NCI-H345 treated with DMSO at 0.1 percent for 48 hours (cell line): Measurements from ENCODE around the gene CEP152.

Experiments
- DNase-seq: peaks from one replicate; lab custom pipeline; 2025; ENCODE audit not compliant: unreplicated experiment; lab: John Stamatoyannopoulos, UW

CEP152 gene

DNA sequence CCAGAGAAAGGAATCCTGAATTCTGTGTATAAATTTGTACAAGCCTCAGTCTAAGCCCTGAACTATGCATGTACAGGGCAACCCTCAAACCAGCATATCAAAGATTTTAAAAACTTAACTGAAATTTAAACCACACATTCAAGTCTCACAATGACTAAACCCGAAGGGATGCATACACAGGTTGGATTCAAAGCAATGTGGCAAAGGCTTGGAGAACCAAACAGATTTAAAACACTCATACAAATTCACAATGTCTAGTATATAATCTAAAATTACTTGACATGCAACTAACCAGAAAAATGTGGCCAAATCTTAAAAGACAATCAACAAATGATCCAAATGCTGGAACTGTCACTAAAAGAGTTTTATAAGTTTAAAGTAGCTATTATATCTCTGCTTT lies 36.4 kb downstream of the CEP152 start:
- no peak for DNase-seq

DNA sequence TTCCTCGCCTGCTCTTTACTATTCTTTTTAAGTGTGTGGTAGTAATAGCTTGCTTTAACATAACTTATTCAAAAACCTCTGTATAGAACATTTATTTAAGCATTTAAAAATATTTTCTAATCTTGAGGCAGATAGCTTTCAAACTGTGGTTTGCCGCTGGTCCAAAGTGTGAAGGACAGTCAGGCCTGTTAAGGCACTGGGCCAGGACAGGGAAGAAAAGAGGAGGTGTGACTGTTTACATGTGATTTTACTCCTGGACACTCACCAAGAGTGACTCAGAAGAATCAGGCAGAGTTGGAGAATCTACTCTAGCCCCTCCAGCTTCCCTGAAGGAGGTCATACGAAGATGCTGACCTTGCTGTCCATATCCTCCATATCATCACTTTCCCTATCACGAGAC lies 44.7 kb downstream of the CEP152 start:
- DNase-seq: no peak

DNA sequence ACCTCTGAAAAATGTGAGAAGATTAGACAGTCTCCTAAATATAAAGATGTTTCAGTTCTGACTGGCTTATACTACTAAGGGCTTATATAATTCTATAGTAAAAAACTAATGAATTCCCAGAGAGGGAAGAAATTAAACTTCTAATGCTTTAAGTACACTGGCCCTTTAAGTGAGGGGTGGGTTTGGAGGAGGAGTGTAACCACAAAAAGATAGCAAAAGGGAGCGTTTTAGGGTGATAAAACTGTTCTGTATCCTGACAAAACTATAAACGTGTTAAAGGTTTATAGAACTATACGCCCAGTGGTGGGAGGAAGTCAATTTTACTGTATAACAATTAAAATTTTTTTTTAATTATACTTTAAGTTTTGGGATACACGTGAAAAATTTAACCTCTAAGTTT lies 45.8 kb downstream of the CEP152 start:
- DNase-seq: no peak

DNA sequence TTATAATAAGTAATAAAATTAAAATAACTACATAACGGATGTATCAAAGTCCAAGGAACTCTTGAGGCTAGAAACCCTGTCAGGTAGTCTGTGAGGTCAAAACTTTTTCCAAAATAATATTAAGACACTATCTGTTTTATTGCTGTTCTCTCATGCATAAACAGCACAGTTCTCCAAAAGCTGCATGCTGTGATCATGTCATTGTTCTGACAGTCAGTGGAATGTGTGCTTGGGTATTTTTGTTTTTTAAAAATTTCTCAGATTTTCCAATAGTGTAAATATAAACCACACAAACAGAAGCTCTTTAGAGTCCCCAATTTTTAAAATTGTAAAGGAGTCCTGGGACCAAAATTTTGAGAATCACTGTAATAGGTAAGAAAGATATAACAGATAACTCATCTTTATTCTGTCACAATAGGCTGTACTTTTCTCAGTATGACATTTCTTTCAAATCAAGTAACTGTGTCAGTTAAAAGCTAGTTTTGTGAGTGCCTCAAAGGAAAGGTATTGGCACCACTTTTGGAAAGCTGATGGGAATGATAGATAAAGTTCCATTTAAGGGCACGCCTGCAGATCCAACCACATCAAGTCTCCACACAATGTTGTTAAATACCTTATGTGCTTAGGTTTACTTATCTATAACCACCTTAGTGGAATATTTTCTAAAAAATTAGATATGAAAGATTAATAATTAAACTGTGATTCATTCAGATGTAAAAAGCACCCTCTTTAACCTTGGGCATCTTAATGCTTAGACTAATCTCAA lies 49.3 kb downstream of the CEP152 start:
- no peak for DNase-seq

DNA sequence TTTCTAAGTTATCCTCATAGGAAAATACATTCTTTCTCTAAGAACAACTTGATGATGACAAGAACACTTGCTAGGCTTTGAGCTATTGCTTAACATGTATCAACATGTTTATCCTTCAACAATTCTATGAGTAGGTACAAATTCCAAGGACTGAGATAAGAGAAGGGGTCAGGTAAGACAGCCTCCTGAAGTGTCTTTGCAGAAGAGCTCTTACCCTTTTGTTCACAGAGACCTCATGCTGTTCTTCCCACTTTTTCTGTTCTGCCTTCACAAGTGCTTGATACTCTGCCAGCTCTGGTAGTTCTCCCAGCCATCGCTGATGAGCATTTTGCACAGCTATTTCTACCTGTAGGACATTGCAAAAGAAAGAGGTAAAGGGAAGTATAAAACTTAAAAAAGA lies 50.9 kb downstream of the CEP152 start:
- no peak for DNase-seq

DNA sequence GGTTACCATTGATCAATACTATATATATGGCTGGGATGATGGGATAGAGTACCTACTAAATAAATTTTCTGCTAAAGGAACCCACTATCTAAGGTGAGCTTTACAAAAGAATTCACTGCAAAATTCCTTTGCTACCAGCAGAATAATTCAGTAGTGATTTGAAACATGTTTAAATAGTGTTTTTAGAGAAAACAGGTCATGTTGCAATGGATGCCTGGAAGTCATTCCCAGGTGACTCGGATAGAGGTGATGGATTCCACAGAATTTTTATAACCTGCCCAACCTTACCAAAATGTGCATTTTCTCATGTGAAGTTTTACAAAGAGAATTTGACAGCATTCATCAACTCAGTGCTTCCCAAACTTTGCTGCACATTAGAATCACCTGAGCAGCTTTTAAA lies 53.2 kb downstream of the CEP152 start:
- DNase-seq: no peak

DNA sequence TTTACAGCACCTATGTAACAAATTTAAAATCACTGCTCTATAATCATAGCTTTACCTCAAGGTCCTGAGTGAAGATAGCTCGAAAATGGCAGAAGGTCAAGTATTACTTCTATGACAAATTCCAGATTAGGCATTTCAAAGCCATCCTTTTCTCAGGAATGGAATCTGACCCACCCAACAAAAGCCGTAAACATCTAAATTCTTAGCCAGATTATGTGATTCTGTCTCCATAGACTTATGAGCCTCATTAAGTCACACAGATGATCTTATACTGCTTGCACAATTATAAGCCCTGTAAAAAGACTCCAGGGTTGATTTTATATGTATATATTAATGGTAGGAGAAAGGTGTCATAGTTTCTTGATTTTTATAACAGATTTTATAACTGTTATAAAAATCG lies 56.9 kb downstream of the CEP152 start:
- DNase-seq: no peak

DNA sequence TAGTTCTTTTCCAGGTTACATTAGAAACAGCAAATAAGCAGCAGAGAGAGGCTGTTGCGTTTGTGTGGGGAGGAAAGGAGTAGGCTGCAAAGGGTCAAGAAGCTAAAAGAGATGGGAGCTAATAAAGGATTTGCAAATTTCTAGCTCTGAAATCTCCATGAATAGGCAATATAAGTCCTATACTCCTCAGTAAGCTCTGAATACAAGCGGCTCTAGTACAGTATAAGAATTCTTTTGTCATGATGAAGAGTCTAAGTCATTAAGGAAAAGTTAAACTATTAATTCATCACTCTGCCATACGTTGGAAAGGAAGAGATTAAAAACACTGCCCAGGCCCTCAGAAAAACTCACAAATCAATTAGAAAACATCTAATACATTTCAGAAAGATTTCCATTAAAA lies 59.3 kb downstream of the CEP152 start:
- DNase-seq: no peak

DNA sequence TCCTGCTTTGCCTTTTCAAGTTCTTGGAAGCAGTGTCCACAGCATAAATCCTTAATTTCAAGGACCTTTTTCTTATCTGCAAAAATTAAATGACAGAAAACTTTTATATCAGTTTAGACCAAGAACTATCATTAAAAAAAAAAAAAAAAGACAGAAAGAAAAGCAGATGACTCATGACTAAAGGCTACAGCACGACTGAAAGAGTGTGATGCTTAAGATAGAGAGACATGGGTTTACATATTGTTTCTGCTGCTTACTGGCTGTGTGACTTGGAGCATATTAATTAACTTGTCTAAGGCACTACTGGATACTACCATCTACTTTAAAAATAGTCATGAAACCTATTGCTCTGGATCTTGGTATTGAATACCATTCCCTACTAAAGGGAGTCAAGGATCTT lies 62.3 kb downstream of the CEP152 start:
- no peak for DNase-seq

DNA sequence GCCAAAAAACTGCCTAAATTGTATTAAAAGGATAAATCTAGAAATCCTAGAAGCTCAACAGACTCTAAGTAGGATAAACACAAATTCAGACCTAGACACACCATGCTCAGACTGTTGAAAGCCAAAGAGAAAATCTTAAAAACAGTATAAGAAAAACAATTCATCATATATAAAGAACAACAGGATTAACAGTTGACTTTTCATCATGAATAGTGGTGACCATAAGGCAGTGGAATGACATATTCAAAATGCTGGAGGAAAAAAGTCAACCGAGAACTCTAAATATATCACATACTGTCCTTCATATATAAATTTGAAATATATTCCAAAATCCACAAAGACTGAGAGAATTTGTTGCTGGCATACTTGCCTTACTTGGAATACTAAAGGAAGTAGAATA lies 77.3 kb downstream of the CEP152 start:
- DNase-seq: no peak

DNA sequence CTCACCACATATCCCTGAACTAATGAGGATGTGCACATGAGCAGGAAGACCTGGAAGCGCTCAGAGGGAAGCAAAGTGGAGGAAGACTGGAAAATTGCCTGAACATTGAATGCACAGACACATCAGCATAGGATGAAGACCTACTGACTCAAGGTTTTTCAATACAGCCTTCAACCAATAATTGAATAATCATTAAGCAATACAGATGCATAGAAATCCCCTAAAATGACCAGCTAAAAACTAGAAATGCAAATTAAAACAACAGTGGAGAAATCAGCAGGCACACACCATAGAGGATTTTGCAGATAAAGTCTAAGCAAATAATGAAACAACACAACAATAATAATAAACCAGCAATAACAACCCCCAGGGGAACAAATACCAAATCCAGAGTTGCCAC lies 80.4 kb downstream of the CEP152 start:
- DNase-seq: no peak

DNA sequence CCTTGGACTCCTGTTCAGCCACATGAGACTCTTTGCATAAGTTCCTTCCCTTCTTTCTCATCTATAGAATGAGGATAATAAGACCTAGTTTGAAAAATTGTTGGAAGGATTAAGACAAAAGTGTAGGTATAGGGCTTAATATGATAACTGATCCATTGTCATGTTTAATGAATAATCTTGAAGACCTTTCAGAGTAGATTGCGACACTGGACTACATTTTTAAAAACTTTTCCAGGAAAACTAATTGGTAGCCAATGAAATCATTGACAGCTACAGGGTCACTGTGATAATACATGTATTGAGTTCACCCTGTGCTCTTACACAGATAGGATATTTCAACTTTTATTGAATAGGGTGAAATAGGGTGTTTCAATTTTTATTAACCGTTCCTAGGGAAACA lies 86.9 kb downstream of the CEP152 start:
- DNase-seq: no peak

DNA sequence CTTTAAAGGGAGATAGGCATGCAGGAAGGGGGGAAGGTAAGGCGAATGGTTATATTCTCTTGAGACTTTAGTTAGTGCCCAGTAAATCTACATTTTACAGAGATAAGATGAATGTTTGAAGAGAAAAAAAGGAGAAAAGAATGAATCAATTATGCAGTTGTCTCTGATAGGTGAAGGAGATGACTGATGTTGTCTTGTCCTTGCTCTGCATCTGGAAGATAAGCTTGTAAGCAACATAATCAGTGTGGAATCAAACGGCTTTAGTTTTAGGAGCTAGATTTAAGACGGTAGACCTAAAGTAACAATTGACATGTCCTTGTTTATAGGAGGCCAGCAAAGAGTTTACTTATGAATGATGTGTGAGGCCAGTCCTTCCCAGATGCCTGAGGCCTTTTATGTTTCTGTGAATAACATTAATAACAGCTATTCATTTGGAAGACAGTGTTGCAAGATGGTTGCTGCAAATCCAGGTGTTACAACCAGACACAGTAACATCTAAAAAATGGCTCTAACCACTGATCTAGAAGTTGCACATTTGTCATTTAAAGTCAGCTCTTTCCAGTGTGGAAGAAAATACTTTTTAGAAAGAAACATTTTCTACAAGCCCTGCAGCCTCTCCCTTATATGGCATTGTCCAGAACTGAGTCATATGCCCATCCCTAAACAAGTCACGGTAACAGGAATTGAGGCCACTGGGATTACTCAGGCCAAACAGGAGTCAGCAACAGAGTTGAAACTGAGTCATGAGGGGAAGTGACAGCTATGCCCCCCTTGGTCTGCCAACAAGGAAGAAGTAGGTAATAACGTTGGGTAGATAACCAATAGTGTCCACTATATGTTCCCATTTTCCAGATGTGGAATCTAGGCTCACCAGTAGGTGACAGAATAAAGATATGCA lies 87.9 kb downstream of the CEP152 start:
- DNase-seq: no peak

DNA sequence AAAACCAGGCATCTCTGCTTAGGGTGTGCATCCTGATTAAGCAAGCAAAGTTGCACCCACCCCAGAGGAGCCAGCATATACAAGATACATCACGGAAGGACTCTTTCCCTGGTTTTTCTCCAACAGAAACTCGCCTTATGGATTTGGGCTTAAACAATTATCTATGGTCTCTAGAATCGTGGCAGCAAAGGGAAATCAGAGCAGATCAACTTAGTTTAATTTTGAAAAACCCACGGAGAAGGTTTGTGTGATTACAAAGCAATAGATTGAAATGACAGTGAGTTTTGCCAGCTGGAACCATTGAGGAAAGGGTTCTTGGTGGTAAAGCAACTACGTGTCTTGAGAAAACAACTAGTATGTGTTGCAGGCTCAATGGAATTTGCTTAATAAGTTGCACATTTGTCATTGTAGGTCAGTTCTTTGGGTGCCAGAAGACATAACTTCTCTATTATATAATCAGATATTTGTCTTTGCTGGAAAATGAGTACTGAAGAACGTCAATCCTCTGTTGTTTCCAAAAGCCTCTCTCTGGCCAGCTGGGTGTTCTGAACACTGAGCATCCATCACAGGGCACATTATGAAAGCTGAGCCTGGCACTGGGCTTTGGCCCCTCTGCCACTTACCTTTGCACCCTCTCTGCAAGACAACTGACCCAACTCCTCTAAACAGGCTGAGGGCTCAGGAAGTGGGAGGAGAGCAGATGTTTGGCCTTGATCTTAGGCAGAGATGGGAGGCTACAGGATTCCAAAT lies 89.6 kb downstream of the CEP152 start:
- no peak for DNase-seq

DNA sequence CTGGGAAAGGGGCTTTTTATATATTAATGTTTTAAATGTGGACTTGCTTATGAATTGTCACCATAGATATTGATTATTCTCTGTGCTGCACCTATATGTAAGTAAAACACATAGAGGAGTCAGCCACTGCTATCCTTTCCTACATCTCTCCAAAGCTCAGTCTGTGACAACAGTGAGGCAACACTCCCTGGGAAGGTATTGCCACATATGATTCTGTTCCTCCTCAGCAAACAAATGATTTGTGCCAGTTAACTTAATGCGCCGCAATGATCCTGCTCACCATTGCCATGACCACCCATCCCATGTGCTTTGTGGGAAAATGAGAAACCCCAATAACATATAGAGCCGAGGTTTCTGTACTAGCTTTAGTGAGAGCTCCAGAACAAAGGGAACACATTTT lies 90.2 kb downstream of the CEP152 start:
- DNase-seq: no peak

DNA sequence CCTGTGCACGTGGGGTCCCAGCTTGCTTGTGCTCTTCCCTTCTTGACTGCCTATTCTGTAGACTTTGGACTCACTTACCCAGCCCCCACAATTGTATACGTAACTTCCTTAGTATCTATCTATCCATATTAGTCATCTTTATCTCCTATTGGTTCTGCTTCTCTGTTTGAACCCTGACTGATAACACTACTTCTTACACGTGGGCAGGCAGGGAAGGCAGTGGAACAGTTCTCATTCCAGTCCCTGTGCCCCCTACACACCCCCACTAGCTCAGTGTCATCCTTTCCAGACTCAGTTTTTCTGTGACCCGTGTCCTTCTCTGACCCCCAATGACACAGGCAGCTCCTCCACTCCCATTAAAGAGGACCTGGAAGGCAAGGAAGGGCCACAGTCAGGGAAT lies 91.2 kb downstream of the CEP152 start:
- DNase-seq: no peak

DNA sequence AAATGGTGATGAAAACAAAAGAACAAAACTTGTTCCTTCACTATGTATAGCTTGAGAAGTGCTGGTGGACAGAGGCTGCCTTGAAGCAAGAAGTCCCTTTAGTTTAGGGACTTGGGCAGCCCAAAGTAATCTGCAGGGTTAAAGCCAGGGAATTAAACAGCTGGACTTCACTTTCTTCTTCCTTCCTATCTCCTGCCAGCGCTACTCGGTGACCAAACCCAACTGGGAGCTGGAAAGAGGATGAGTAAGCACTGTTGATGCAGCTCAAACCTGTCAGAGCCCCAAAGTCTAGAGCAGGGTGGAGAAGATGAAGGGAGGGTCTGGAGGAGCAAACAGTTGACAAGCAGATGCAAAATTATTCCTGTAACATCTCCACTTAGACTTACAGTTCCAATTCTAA lies 92.2 kb downstream of the CEP152 start:
- DNase-seq: no peak

DNA sequence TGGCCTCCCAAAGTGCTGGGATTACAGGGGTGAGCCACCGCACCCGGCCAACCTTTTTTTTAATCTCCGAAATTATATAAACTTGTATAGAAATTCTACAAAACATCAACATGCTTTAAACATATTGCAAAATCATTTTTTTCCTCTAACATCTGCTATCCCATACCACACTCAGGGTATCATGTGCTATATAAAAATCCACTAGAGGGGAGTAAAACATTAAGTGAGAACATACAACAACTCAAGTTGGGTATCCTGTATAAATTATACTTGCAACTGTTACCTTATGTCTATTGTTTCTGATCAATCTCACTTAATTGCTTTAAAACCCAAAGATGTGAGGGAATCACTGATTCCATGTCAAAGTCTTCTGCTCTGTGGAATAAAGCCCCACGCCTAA lies 93.4 kb downstream of the CEP152 start:
- no peak for DNase-seq

DNA sequence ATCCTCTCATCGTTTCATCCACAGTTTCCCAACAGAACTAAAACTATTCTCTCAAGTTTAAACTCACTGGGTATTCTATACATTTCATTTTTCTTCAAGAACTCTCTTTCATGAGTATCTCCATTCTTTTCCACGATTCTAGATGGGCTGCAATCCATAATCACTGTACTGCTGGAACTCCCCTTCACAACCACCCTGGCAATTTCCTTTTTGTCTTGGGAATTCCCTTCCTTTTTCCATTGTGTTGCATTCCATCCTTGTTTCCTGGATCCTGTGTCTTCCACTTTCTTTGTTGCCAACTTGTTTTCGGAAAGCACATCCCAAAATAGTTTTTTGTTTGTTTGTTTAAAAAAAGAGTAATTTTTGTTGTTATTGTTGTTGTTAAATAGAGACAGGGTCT lies 98.3 kb downstream of the CEP152 start:
- DNase-seq: no peak

DNA sequence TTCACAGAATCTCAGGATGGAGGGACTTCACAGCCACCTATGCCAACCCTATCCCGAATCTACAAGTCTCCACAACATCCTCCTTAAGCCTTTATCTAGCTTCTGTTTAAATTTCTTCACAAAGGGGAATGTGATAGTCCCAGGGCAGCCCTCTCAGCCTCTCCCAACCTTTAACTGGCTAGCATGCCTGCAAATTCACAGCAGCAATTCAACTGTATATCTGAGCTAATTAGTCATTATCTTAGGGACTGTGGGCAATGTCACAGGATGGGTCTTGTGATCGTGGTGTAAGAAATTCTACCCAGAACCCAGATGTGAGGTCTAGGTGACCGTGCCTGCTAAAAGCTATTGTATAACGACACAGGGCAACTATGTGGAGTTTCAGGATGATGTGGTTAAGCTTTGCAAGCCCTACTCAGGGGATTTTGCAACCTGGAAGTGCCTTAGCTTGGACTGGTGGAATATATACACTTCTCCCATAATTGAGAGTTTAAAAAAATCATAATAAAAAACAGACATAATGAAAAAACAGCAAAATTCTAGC lies 99.8 kb downstream of the CEP152 start:
- no peak for DNase-seq

DNA sequence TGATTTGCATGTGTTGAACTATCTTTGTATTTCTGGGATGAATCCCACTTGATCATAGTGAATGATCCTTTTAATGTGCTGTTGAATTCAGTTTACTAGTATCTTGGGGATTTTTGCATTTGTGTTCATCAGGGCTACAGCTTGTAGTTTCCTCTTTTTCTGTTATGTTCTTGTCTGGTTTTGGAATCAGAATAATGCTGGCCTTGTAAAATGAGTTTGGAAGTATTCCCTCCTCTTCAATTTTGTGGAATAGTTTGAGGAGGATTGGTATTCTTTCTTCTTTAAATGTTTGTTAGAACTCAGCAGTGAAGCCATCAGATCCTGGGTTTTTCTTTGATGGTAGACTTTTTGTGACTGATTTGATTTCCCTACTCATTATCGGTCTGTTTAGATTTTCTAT lies 102.2 kb downstream of the CEP152 start:
- no peak for DNase-seq

DNA sequence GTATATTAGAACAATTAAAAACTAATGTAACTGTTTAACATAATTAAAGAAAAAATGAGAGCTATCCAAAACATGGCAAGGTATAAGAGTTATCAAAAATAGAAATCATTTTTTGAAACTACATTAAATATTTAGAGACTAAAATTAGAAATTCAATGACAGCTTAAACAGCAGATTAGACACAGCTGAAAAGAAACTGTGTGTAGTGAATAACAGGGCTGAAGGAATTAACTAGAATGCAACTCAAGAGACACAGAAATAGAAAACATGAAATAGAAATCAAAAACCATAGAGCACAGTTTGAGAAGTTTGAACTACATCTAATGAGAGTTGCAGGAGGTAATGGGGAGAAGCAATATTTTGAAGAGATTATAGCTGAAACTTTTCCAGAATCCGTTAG lies 105.5 kb downstream of the CEP152 start:
- DNase-seq: no peak
